Neural progenitor cell (in vitro differentiated cells): ENCODE results near the gene FHIP1A.

Experiments used
- EZH2 ChIP-seq: fragments of 200-600 bp; sonication (generic); IDR thresholded peaks from 2 replicates; pipeline ENCODE4 v1.6.1; 2017; ENCODE audit warnings: antibody characterized with exemption, mild to moderate bottlenecking, moderate library complexity
- TF ChIP-seq, protein P1 (sequence below): fragments of 200-600 bp; sonication (generic); IDR thresholded peaks from 2 replicates; pipeline ENCODE4 v1.5.1; 2017; ENCODE audit warnings: antibody characterized with exemption, mild to moderate bottlenecking

DNA sequence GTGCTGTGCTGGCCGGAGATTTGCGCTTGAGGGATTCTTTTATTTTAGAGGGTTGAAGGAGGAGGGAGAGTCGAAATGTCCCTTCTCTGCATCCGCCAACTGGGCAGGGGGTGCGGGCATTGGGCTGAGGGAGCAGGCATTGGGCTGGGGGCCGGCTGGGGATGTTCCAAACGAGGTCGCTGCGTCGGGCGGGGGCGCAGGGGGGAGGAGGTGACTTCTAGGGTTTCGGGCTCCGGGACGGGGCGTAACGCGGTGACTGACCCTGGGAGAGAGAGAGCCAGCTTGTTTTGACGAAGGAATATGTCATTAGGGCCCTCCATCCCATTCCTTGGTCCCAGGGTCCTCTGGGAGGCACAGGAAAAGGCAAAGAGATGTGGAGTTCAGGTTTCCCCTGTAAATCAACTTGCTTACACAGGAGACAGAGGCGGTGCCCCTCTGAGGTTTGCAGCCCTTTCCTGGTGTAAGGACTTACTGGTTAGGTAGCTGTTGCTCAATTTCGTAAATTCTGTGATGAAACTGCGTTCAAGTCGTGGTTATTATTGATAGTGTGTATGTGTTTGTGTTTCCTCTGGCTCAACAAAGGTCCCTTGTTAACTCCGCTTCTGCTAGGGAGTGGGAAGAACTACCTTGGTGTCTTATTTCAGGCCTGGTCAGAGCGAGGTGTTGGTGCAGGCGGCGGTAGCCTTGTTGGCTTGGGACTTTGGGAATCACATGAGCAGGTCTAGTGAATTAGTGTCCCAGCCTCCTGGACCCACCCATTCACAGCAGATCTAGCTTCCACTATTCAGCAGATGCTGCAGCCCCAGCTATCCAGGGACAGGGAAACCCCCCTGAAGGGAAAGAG, 716 bp downstream of the FHIP1A start:
- TF ChIP-seq, protein P1, sequence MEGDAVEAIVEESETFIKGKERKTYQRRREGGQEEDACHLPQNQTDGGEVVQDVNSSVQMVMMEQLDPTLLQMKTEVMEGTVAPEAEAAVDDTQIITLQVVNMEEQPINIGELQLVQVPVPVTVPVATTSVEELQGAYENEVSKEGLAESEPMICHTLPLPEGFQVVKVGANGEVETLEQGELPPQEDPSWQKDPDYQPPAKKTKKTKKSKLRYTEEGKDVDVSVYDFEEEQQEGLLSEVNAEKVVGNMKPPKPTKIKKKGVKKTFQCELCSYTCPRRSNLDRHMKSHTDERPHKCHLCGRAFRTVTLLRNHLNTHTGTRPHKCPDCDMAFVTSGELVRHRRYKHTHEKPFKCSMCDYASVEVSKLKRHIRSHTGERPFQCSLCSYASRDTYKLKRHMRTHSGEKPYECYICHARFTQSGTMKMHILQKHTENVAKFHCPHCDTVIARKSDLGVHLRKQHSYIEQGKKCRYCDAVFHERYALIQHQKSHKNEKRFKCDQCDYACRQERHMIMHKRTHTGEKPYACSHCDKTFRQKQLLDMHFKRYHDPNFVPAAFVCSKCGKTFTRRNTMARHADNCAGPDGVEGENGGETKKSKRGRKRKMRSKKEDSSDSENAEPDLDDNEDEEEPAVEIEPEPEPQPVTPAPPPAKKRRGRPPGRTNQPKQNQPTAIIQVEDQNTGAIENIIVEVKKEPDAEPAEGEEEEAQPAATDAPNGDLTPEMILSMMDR, result no peak
- no peak for TF ChIP-seq EZH2
